ENCODE results near the gene SYT1.

The SYT1 gene

DNA sequence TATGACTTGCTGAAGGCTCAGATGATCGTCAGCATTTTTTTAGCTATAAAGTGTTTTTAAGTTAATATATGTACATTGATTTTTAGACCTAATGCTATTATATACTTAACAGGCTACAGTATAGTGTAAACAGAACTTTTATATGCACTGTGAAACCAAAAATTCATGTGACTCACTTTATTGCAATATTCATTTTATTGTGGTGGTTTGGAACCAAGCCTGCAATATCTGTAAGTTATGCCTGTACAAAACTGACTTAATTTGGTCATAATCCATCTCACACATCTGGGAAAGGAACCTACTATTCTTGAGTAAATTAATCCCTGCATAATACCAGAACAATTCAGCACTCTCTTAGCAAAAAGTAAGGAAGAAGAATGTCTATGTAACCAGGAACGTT is 390.7 kb downstream of the SYT1 start:
- WGBS: 89% methylated on average over 1 of the region's 2 CpGs
- no peak overlapping the region for H3K4me3 ChIP-seq (ENCODE audit: low read length)
- H3K36me3 ChIP-seq (ENCODE audit: insufficient read depth, low read length): no peaks in the 10 kb centered on the region
- H3K27me3 ChIP-seq (ENCODE audit: insufficient read depth, low read length): no peaks in the 10 kb centered on the region
- no peak overlapping the region for H3K9ac ChIP-seq (ENCODE audit: low read depth, low read length)
- H3K9me3 ChIP-seq (ENCODE audit: insufficient read depth, low read depth, low read length): no peaks in the 10 kb centered on the region
- no peak overlapping the region for H3K27ac ChIP-seq (ENCODE audit: low read depth, low read length)
- no peaks in the 10 kb centered on the region for H3K4me1 ChIP-seq (ENCODE audit: insufficient read depth, low read length)

DNA sequence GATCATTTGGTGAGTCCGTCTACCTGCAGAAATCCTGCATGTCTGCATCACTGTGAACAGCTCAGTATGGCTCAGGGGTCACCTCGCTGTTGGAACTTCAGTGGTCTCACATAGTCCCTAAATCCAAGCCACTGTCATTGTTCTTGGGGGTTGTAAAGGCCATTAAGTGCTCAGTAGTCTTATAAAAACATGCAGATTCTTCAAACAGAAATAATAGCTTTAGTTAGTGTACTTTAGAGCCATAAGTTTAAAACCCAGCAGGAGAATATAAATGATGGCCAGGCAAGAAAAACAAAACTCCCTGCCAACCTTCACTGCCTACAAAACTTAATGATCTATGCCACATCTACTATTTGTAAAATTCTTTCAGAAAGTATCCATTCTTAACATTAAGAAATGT is 396.3 kb downstream of the SYT1 start:
- H3K9ac ChIP-seq (ENCODE audit: low read depth, low read length): no peak overlapping the region
- no peak overlapping the region for H3K27ac ChIP-seq (ENCODE audit: low read depth, low read length)
- H3K9me3 ChIP-seq (ENCODE audit: insufficient read depth, low read depth, low read length): no peaks in the 10 kb centered on the region
- H3K4me3 ChIP-seq (ENCODE audit: low read length): no peak overlapping the region
- 0 out of 2 replicates have a peak, but pooled peaks cover 2% of the 10 kb centered on the region for H3K27me3 ChIP-seq (ENCODE audit: insufficient read depth, low read length)
- H3K4me1 ChIP-seq (ENCODE audit: insufficient read depth, low read length): peaks cover 3% of the 10 kb centered on the region; the same call in 1 of the 2 replicates
- H3K36me3 ChIP-seq (ENCODE audit: insufficient read depth, low read length): no peaks in the 10 kb centered on the region
- WGBS: 85% methylated on average over 2 of the region's 2 CpGs

DNA sequence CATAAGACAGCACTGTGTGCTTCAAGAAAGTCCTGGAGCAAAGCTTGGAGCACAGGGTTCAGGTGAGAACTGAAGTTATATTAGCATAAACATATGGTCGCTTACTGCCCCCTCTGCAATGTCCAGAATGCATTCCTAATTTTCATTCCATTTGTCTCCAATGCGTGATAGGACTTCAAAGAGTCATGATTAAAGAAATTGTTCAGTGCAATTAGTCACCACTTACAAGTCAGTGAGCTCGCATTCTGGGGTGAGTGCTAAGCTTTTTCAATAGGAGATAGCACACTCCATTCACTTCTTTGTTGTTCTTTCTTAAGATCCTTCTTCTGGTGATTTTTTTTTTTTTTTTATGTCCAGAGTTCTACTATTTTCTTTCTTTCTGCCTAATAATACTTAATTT is 398.4 kb downstream of the SYT1 start:
- Histone ChIP-seq H3K4me3 (ENCODE audit: low read length) (no peak overlapping the region), H3K36me3 (ENCODE audit: insufficient read depth, low read length) (no peaks in the 10 kb centered on the region), H3K27me3 (ENCODE audit: insufficient read depth, low read length) (0 out of 2 replicates have a peak, but pooled peaks cover 2% of the 10 kb centered on the region), H3K4me1 (ENCODE audit: insufficient read depth, low read length) (peaks cover 18% of the 10 kb centered on the region; the same call in 1 of the 2 replicates), H3K9ac (ENCODE audit: low read depth, low read length) (no peak overlapping the region), H3K27ac (ENCODE audit: low read depth, low read length) (no peak overlapping the region), H3K9me3 (ENCODE audit: insufficient read depth, low read depth, low read length) (no peaks in the 10 kb centered on the region)
- WGBS: 88% methylated on average over 3 of the region's 3 CpGs

DNA sequence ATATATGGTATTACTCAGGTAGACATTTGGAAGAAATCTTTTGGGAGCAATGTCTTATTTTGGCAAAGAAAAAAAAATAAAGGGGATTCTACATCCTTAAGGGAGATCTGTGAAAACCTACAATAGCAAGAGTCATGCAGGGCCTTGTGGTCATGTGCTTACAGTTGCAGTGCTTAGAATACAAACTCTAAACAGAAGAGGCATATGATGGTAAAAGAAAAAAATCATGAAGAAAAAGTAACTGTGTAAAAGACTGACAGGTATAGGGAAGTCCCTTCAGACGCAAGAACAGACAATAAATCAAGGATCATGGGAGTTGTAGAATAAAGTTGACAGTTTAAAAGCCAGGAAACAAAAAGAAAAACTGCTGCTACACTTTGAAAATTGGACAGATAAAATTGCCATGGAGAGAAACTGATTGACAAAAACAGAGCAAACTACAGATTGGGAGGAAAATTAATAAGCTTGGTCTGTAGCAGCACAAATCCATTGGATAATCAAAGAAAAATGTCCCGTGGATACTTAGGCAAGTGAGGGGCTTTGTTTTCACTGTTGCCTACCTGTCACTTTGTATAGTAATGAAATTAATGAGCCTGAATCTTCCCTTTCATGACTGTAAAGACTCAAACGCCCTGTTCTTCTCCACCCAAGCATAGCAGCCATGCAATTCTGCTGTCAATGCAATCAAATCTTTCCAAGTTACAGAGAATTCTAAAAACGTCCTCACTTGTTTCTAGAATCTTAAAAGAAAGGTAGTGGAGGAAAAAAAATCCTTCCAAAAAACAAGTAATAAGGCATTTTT is 402.0 kb downstream of the SYT1 start:
- H3K9me3 ChIP-seq (ENCODE audit: insufficient read depth, low read depth, low read length): no peaks in the 10 kb centered on the region
- no peaks in the 10 kb centered on the region for H3K36me3 ChIP-seq (ENCODE audit: insufficient read depth, low read length)
- WGBS: 89% methylated on average over 3 of the region's 4 CpGs
- no peak overlapping the region for H3K27ac ChIP-seq (ENCODE audit: low read depth, low read length)
- H3K27me3 ChIP-seq (ENCODE audit: insufficient read depth, low read length): no peaks in the 10 kb centered on the region
- H3K9ac ChIP-seq (ENCODE audit: low read depth, low read length): no peak overlapping the region
- H3K4me1 ChIP-seq (ENCODE audit: insufficient read depth, low read length): peaks cover 18% of the 10 kb centered on the region; the same call in 1 of the 2 replicates
- no peak overlapping the region for H3K4me3 ChIP-seq (ENCODE audit: low read length)

DNA sequence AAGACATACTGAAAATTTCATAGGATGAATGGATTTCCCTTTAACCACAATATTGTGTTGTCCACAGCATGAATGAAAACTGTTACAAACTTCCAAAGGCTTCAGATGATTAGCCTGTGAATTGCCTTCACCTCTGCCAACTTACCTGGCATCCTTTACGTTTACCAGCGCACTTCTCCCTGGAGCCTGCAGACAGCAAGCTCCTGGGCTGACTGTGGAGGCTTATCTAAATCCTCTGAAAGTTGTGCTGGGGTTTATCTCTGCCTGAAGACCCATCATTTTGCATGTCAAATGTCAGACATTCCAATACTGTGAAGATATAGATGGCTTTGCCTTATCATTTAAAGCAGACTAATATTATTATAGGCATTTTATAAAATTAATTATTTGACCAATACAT is 403.0 kb downstream of the SYT1 start:
- no peak overlapping the region for H3K9ac ChIP-seq (ENCODE audit: low read depth, low read length)
- H3K4me1 ChIP-seq (ENCODE audit: insufficient read depth, low read length): peaks cover 18% of the 10 kb centered on the region; the same call in 1 of the 2 replicates
- H3K36me3 ChIP-seq (ENCODE audit: insufficient read depth, low read length): no peaks in the 10 kb centered on the region
- 89% methylated on average over 2 of the region's 2 CpGs for WGBS
- no peak overlapping the region for H3K27ac ChIP-seq (ENCODE audit: low read depth, low read length)
- no peaks in the 10 kb centered on the region for H3K9me3 ChIP-seq (ENCODE audit: insufficient read depth, low read depth, low read length)
- no peaks in the 10 kb centered on the region for H3K27me3 ChIP-seq (ENCODE audit: insufficient read depth, low read length)
- no peak overlapping the region for H3K4me3 ChIP-seq (ENCODE audit: low read length)

DNA sequence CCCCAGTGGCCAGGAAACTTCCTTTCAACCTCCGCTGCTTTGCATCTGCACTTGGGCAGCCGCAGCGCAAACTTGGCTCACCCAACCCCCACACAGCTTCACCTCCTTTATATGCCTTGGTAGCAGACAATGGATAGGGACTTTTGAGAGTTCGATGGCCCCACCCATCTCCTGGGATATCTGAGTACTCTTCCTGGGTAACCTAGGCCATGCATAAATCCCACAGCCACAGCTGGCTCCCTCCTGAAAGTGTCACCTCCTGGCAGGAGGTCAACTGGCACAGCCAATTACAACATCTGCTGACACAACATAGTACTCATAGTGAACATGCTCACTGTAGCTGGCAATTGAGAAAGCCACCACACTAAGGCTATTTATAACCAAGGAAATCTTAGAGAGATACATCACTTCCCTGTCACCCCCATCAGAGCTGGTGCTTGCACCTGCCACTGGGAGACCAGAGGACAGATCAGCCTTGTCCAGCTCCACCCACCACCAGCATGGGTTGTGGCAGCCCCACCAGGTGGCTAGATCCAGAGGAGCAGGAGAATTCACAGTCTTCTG is 410.0 kb downstream of the SYT1 start:
- no peak overlapping the region for H3K4me3 ChIP-seq (ENCODE audit: low read length)
- H3K27me3 ChIP-seq (ENCODE audit: insufficient read depth, low read length): no peaks in the 10 kb centered on the region
- H3K36me3 ChIP-seq (ENCODE audit: insufficient read depth, low read length): no peaks in the 10 kb centered on the region
- H3K9ac ChIP-seq (ENCODE audit: low read depth, low read length): no peak overlapping the region
- no peaks in the 10 kb centered on the region for H3K4me1 ChIP-seq (ENCODE audit: insufficient read depth, low read length)
- 88% methylated on average over 4 of the region's 4 CpGs for WGBS
- H3K27ac ChIP-seq (ENCODE audit: low read depth, low read length): no peak overlapping the region
- H3K9me3 ChIP-seq (ENCODE audit: insufficient read depth, low read depth, low read length): no peaks in the 10 kb centered on the region

DNA sequence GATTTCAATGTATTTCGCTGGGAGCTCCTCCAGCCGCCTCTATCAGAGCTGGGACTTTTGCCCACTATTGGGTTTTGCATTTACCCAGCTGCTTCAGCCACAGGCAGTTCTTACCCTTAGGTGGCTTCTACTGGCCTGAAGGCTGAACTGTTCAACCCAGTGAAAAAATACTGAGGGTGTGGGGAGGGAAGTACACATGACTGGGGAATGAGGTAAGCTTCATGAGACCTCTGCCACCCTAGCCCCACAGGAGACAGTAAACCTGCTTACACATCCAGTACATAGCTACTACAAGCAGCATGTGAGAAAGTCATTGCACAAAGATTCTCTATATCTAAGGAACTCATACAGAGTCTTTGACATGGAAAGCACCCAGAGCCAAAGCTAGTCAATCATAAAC is 411.1 kb downstream of the SYT1 start:
- Histone ChIP-seq H3K4me1 (ENCODE audit: insufficient read depth, low read length) (no peaks in the 10 kb centered on the region), H3K27ac (ENCODE audit: low read depth, low read length) (no peak overlapping the region), H3K27me3 (ENCODE audit: insufficient read depth, low read length) (no peaks in the 10 kb centered on the region), H3K36me3 (ENCODE audit: insufficient read depth, low read length) (no peaks in the 10 kb centered on the region), H3K9me3 (ENCODE audit: insufficient read depth, low read depth, low read length) (no peaks in the 10 kb centered on the region), H3K4me3 (ENCODE audit: low read length) (no peak overlapping the region), H3K9ac (ENCODE audit: low read depth, low read length) (no peak overlapping the region)
- WGBS: 97% methylated on average over 2 of the region's 2 CpGs

DNA sequence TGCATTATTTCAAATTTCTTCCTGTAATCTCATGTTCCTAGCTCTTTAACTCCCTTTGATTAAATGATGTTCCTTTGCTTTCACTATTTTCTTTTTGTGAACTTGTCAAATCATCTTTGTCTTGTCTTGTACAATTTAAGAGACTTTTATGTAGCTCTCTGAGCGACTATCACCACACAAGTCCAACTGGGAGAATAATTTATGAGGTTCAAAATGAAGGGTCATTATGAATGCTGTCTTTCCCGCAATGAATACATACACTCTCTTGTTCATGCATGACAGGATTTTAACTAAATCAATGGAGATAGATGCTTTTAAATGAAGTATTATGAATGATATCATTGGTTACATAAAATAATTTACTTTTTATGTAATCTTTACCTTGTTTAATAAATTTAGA is 418.8 kb downstream of the SYT1 start:
- H3K36me3 ChIP-seq (ENCODE audit: insufficient read depth, low read length): no peaks in the 10 kb centered on the region
- H3K27me3 ChIP-seq (ENCODE audit: insufficient read depth, low read length): no peaks in the 10 kb centered on the region
- H3K9me3 ChIP-seq (ENCODE audit: insufficient read depth, low read depth, low read length): no peaks in the 10 kb centered on the region
- H3K4me1 ChIP-seq (ENCODE audit: insufficient read depth, low read length): no peaks in the 10 kb centered on the region
- H3K9ac ChIP-seq (ENCODE audit: low read depth, low read length): no peak overlapping the region
- no peak overlapping the region for H3K27ac ChIP-seq (ENCODE audit: low read depth, low read length)
- H3K4me3 ChIP-seq (ENCODE audit: low read length): no peak overlapping the region
- WGBS: 71% methylated on average over 1 of the region's 2 CpGs

DNA sequence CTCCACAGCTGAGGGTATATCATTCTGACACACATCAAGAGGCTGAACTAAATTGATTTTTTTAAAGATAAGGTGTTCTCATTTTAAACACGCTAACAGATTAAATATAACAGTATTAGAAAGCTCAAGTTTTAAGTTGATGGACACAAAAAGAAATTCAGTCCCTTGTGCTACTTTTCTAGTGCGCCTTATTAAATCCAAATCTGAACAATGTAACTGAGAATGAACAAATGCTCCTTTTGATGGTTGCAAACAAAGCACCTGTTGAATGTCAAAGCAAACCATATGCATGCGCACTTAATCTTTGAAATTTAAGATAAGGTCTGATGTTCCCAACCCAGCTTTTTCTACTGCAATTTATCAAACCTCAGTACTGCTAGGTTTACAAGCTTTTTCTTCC is 424.3 kb downstream of the SYT1 start:
- H3K27me3 ChIP-seq (ENCODE audit: insufficient read depth, low read length): no peaks in the 10 kb centered on the region
- H3K9ac ChIP-seq (ENCODE audit: low read depth, low read length): no peak overlapping the region
- H3K4me3 ChIP-seq (ENCODE audit: low read length): no peak overlapping the region
- H3K36me3 ChIP-seq (ENCODE audit: insufficient read depth, low read length): peaks cover 3% of the 10 kb centered on the region; the same call in 1 of the 2 replicates
- no peaks in the 10 kb centered on the region for H3K4me1 ChIP-seq (ENCODE audit: insufficient read depth, low read length)
- H3K9me3 ChIP-seq (ENCODE audit: insufficient read depth, low read depth, low read length): no peaks in the 10 kb centered on the region
- WGBS: 98% methylated on average over 2 of the region's 3 CpGs
- no peak overlapping the region for H3K27ac ChIP-seq (ENCODE audit: low read depth, low read length)

DNA sequence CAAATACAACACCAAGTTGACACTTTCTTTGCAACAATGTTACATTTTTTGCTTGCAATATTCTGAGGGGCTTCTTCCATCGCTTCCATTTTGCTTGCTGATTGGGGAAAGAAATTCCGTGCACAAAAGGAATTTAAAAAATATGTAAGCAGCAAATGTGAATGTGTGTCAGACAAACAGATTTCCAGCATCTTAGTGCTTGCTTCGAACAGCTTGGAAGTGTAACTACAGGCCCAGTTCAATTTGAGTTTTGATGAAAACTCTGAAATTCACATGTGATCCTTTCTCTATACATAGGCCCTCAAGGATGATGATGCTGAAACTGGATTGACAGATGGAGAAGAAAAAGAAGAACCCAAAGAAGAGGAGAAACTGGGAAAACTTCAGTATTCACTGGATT is 427.1 kb downstream of the SYT1 start:
- Histone ChIP-seq H3K9ac (ENCODE audit: low read depth, low read length) (no peak overlapping the region), H3K9me3 (ENCODE audit: insufficient read depth, low read depth, low read length) (no peaks in the 10 kb centered on the region), H3K36me3 (ENCODE audit: insufficient read depth, low read length) (peaks cover 12% of the 10 kb centered on the region), H3K4me3 (ENCODE audit: low read length) (no peak overlapping the region), H3K4me1 (ENCODE audit: insufficient read depth, low read length) (peaks cover 6% of the 10 kb centered on the region; the same call in 1 of the 2 replicates), H3K27ac (ENCODE audit: low read depth, low read length) (no peak overlapping the region), H3K27me3 (ENCODE audit: insufficient read depth, low read length) (no peaks in the 10 kb centered on the region)
- 92% methylated on average over 3 of the region's 3 CpGs for WGBS

DNA sequence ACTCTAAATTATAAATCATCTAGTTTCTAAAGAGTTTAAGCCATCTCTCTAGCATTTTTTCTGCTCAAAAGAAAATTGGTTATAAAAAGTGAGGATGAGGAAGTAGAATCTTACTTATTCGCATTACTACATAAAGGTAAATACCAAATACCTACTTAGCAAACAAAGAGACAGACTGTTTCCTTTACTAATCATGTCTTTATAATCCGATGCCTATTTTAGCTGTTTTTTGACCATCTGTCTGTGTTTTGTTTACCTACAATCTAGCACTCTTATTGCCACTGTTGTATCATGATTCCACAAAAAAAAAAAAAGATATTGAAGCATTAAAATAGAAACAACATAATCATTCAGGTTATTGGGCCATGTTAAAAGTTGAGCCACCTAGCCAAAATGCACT is 430.0 kb downstream of the SYT1 start:
- H3K9ac ChIP-seq (ENCODE audit: low read depth, low read length): no peak overlapping the region
- H3K27me3 ChIP-seq (ENCODE audit: insufficient read depth, low read length): no peaks in the 10 kb centered on the region
- WGBS: 93% methylated on average over 2 of the region's 2 CpGs
- H3K9me3 ChIP-seq (ENCODE audit: insufficient read depth, low read depth, low read length): no peaks in the 10 kb centered on the region
- H3K36me3 ChIP-seq (ENCODE audit: insufficient read depth, low read length): peaks cover 30% of the 10 kb centered on the region
- H3K4me3 ChIP-seq (ENCODE audit: low read length): no peak overlapping the region
- H3K4me1 ChIP-seq (ENCODE audit: insufficient read depth, low read length): peaks cover 6% of the 10 kb centered on the region; the same call in 1 of the 2 replicates
- H3K27ac ChIP-seq (ENCODE audit: low read depth, low read length): no peak overlapping the region
